Body of pancreas (tissue), 4 donors: ENCODE data around the gene SALL4.

ENCODE experiments used
- CTCF ChIP-seq, 7 experiments: fragments of 450-650 bp in 4 of 7; fragments of 200-600 bp in 3 of 7; sonication (generic) in 3 of 7; IDR thresholded peaks; one replicate each; pipeline ENCODE4 v1.5.1; 2016 to 2019; ENCODE audit warnings: antibody characterized with exemption in 7 of 7
- POLR2A ChIP-seq, 3 donors: fragments of 450-650 bp; IDR thresholded peaks; one replicate each; pipeline ENCODE4 v1.6.1; 2016; ENCODE audit warnings: antibody characterized with exemption in 3 of 3, mild to moderate bottlenecking in 2 of 3

GRCh38 chr20:51800872-51801121 lies 1.5 kb downstream of the SALL4 start:
- TF ChIP-seq CTCF (IDR thresholded peaks at IDR 0.05): no peak
- no peak for TF ChIP-seq POLR2A (IDR thresholded peaks at IDR 0.05)
